Spleen (tissue), 11 donors: ENCODE measurements around the gene DHFR2. TPM values are rescaled to one million over a fixed set of nuclear protein-coding genes. Genes with fewer than 3 reads are reported as not detected.

Experiments
- DNase-seq: peaks from one replicate; pipeline ENCODE4 v3.0.0-alpha.2; 2020
- H3K27ac ChIP-seq, 8 donors: fragments of 200-600 bp; sonication (generic) in 7 of 8; 1 replicate in 4 of 8; 2 replicates in 4 of 8; pipeline versions ENCODE4 v1.5.0 to v1.8.0; 2016 to 2021; ENCODE audit warnings: inconsistent platforms in 4 of 8, mild to moderate bottlenecking in 4 of 8, moderate library complexity in 1 of 8
- H3K27me3 ChIP-seq, 7 donors: fragments of 200-600 bp; sonication (generic) in 6 of 7; replicated peaks in 1 of 7; 1 replicate in 4 of 7; 2 replicates in 3 of 7; pipeline versions ENCODE4 v1.5.0 to v1.8.0; 2016 to 2021; ENCODE audit warnings: inconsistent platforms in 3 of 7, mild to moderate bottlenecking in 1 of 7
- H3K36me3 ChIP-seq, 6 donors: fragments of 200-600 bp; sonication (generic) in 5 of 6; 1 replicate in 4 of 6; 2 replicates in 2 of 6; pipeline versions ENCODE4 v1.5.0 to v1.8.0; 2016 to 2021; ENCODE audit warnings: inconsistent platforms in 2 of 6
- H3K4me1 ChIP-seq, 6 donors: fragments of 200-600 bp; sonication (generic) in 5 of 6; 1 replicate in 3 of 6; 2 replicates in 3 of 6; pipeline versions ENCODE4 v1.5.0 to v1.8.0; 2016 to 2021; ENCODE audit warnings: inconsistent platforms in 3 of 6
- H3K4me3 ChIP-seq, 8 donors: fragments of 200-600 bp; sonication (generic) in 7 of 8; 1 replicate in 4 of 8; 2 replicates in 4 of 8; pipeline versions ENCODE4 v1.5.0 to v1.8.0; 2016 to 2021; ENCODE audit warnings: inconsistent platforms in 4 of 8, mild to moderate bottlenecking in 4 of 8, moderate library complexity in 2 of 8
- H3K9me3 ChIP-seq, 8 donors: fragments of 200-600 bp; sonication (generic) in 7 of 8; 1 replicate in 4 of 8; 2 replicates in 4 of 8; pipeline versions ENCODE4 v1.5.0 to v1.8.0; 2016 to 2021; ENCODE audit warnings: inconsistent platforms in 4 of 8
- CTCF ChIP-seq, 11 experiments: fragments of 200-600 bp in 7 of 11; fragments of 450-650 bp in 4 of 11; sonication (generic) in 4 of 11; IDR thresholded peaks in 8 of 11; conservative IDR thresholded peaks in 3 of 11; 1 replicate in 7 of 11; 2 replicates in 4 of 11; pipeline versions ENCODE4 v1.4.0 to v1.8.0; 2016 to 2021; ENCODE audit warnings: antibody characterized with exemption in 11 of 11, inconsistent platforms in 4 of 11, mild to moderate bottlenecking in 1 of 11
- POLR2A ChIP-seq, 3 donors: fragments of 450-650 bp; IDR thresholded peaks; one replicate each; pipeline ENCODE4 v1.5.1; 2017; ENCODE audit warnings: antibody characterized with exemption in 3 of 3, mild to moderate bottlenecking in 1 of 3
- POLR2AphosphoS5 ChIP-seq, 3 donors: sonication (generic); formaldehyde crosslinking; IDR thresholded peaks; one replicate each; pipeline ENCODE4 v1.5.1; 2017; ENCODE audit warnings: antibody characterized with exemption in 3 of 3
- WGBS, 5 donors: extraction: QIAGEN DNeasy Blood & Tissue Kit in 3 of 5; methylation state at CpG; one replicate each; pipeline versions ENCODE4 v1.1.5 to v1.1.7; 2013 to 2018; 5-methylcytosine and 5-hydroxymethylcytosine counted together
- intact Hi-C: fragments of 100-400 bp; cut with DNase I; formaldehyde crosslinking; loops from one replicate; pipeline ENCODE4 v1.15.0; 2023; ENCODE audit warnings: low total_unique reads
- polyA plus RNA-seq, 3 donors: library from polyadenylated mRNA; stranded (reverse); fragments of 200-250 nt; gene quantifications; one replicate each; pipeline ENCODE4 v1.2.1, GENCODE V29; 2013
- total RNA-seq, 7 donors: library from RNA; depleted of rRNA in 3 of 7; stranded (reverse); fragments of >200 nt in 3 of 7; fragmentation: NEBNext Ultra II Directional in 4 of 7; extraction: Animal tissue kit (Norgen Biotek cat#: 25700) in 4 of 7; gene quantifications; one replicate each; pipeline versions ENCODE4 v1.1.0 to v1.2.1, GENCODE V29; 2016 to 2021
- donor health status: healthy with polysubstance abuse.
- donor health status: DM: no; HTN: no; CAD: no; lungs with moderate emphysema.
- donor health status: DM: no; HTN: no; CAD: no.
- donor health status: Bipolar disorder and iron deficiency.
- donor health status: healthy.
- donor health status: DM: no; HTN: no; CAD: no.
- donor health status: DM: yes; HTN: yes; CAD: no.

The DHFR2 gene
- total and polyA plus RNA-seq, 10 donors: 1.7 to 9.6 (median 5.4) TPM

- intact Hi-C loops: no loop called here
- Histone ChIP-seq H3K27me3 (no peaks in the 10 kb centered on the region), H3K9me3 (no peaks in the 10 kb centered on the region), H3K36me3 (no peaks in the 10 kb centered on the region), H3K27ac (no peak overlapping the region), H3K4me1 (no peaks in the 10 kb centered on the region), H3K4me3 (no peak overlapping the region)
- no peak for DNase-seq
- TF ChIP-seq POLR2A (IDR thresholded peaks at IDR 0.05) (no peak), CTCF (IDR thresholded peaks at IDR 0.05 in 8 of 11, conservative IDR thresholded peaks at IDR 0.05 in 3 of 11) (no peak), POLR2AphosphoS5 (IDR thresholded peaks at IDR 0.05) (no peak)
- 77 to 83% (median 82%) methylated on average over 3 of the region's 3 CpGs for WGBS, 5 donors
Measured at GRCh38 chr3:94011233-94011711, 51.4 kb downstream of the DHFR2 start.

- TF ChIP-seq POLR2A (IDR thresholded peaks at IDR 0.05): no peak
- TF ChIP-seq POLR2AphosphoS5 (IDR thresholded peaks at IDR 0.05): no peak
- no peak for TF ChIP-seq CTCF (IDR thresholded peaks at IDR 0.05 in 8 of 11, conservative IDR thresholded peaks at IDR 0.05 in 3 of 11)
- Histone ChIP-seq H3K36me3 (no peaks in the 10 kb centered on the region), H3K4me3 (no peak overlapping the region), H3K4me1 (peaks cover 0 to 6% (median under 1%) of the 10 kb centered on the region in 6 donors), H3K9me3 (no peaks in the 10 kb centered on the region), H3K27me3 (no peaks in the 10 kb centered on the region), H3K27ac (no peak overlapping the region)
- no peak for DNase-seq
- intact Hi-C loops: loop anchor here (10.0 kb wide), 1 partner anchor 55 kb away; the partner anchor contains the start of genes DHFR2 and NSUN3
- WGBS, 5 donors: 91 to 97% (median 94%) methylated on average over 2 of the region's 2 CpGs
Measured at GRCh38 chr3:94009608-94010007, 53.1 kb downstream of the DHFR2 start.

- Histone ChIP-seq H3K27ac (no peak overlapping the region), H3K4me1 (peaks cover 0 to 13% (median 4%) of the 10 kb centered on the region in 6 donors), H3K9me3 (no peaks in the 10 kb centered on the region), H3K4me3 (no peak overlapping the region), H3K27me3 (no peaks in the 10 kb centered on the region), H3K36me3 (no peaks in the 10 kb centered on the region)
- no peak for TF ChIP-seq POLR2A (IDR thresholded peaks at IDR 0.05)
- no peak for TF ChIP-seq POLR2AphosphoS5 (IDR thresholded peaks at IDR 0.05)
- no peak for TF ChIP-seq CTCF (IDR thresholded peaks at IDR 0.05 in 8 of 11, conservative IDR thresholded peaks at IDR 0.05 in 3 of 11)
- DNase-seq: no peak
- 94 to 100% (median 95%) methylated on average over 2 of the region's 2 CpGs for WGBS, 5 donors
- intact Hi-C loops: loop anchor here (10.0 kb wide), 1 partner anchor 57 kb away; the partner anchor contains the start of genes DHFR2 and NSUN3
Measured at GRCh38 chr3:94008253-94008652, 54.5 kb downstream of the DHFR2 start.

Other genes starting within 250 kb of the DHFR2 start
- 10 to 100 TPM; 17.0 to 42.8 (median 30.1) TPM for gene PROS1, start 89.0 kb downstream of the DHFR2 start, total RNA-seq
- 1 to 10 TPM; 2.5 to 5.6 (median 5.0) TPM for gene PROS1, start 89.0 kb downstream of the DHFR2 start, polyA plus RNA-seq
- 10 to 100 TPM in 5 of 7 donors, 1 to 10 TPM in 2; 8.9 to 15.7 (median 11.7) TPM for gene ARL13B, start 82.8 kb downstream of the DHFR2 start, total RNA-seq
- gene ARL13B, start 82.8 kb downstream of the DHFR2 start, polyA plus RNA-seq: 1 to 10 TPM; 3.0 to 4.2 (median 3.0) TPM
- 1 to 10 TPM in 3 of 7 donors, under 1 TPM in 3, not detected in 1; 0.32 to 1.6 (median 0.98) TPM for gene STX19, start 34.3 kb downstream of the DHFR2 start, total RNA-seq
- under 1 TPM in 2 of 3 donors, not detected in 1; 0.38 to 0.48 TPM for gene STX19, start 34.3 kb downstream of the DHFR2 start, polyA plus RNA-seq
- 10 to 100 TPM; 18.4 to 28.5 (median 22.9) TPM for gene NSUN3, start 145 bp upstream of the DHFR2 start, total RNA-seq
- 1 to 10 TPM; 3.0 to 8.2 (median 4.0) TPM for gene NSUN3, start 145 bp upstream of the DHFR2 start, polyA plus RNA-seq